GM12801 (cell line): ENCODE measurements around the gene ZNF319.

Source experiments
- TF ChIP-seq, protein P1 (sequence below): IDR thresholded peaks from one replicate; pipeline ENCODE4 v1.5.1; 2011; ENCODE audit warnings: control low read depth; ENCODE audit not compliant: insufficient read length; ENCODE audit errors: extremely low read depth

ZNF319 gene

DNA sequence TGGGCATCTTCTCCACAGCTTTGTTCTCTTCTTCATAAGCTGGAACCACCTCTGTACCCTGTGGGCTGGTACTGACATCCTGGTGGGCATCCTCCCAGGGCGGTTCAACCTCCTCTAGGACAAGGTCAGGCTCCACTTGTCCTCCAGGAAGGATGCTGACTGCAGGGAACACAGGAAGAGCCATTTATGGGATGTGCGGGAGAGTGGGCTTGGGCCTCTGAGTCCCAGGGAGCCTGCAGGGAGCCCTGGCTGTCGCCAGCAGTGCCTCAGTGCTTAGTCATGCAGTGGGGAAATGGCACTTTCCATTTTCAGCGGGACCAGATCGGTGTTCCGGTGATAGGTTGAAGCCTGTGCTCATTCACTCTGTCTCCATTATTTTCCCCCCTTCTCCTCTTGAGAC, 50.1 kb downstream of the ZNF319 start:
- TF ChIP-seq, protein P1, sequence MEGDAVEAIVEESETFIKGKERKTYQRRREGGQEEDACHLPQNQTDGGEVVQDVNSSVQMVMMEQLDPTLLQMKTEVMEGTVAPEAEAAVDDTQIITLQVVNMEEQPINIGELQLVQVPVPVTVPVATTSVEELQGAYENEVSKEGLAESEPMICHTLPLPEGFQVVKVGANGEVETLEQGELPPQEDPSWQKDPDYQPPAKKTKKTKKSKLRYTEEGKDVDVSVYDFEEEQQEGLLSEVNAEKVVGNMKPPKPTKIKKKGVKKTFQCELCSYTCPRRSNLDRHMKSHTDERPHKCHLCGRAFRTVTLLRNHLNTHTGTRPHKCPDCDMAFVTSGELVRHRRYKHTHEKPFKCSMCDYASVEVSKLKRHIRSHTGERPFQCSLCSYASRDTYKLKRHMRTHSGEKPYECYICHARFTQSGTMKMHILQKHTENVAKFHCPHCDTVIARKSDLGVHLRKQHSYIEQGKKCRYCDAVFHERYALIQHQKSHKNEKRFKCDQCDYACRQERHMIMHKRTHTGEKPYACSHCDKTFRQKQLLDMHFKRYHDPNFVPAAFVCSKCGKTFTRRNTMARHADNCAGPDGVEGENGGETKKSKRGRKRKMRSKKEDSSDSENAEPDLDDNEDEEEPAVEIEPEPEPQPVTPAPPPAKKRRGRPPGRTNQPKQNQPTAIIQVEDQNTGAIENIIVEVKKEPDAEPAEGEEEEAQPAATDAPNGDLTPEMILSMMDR = no peak

DNA sequence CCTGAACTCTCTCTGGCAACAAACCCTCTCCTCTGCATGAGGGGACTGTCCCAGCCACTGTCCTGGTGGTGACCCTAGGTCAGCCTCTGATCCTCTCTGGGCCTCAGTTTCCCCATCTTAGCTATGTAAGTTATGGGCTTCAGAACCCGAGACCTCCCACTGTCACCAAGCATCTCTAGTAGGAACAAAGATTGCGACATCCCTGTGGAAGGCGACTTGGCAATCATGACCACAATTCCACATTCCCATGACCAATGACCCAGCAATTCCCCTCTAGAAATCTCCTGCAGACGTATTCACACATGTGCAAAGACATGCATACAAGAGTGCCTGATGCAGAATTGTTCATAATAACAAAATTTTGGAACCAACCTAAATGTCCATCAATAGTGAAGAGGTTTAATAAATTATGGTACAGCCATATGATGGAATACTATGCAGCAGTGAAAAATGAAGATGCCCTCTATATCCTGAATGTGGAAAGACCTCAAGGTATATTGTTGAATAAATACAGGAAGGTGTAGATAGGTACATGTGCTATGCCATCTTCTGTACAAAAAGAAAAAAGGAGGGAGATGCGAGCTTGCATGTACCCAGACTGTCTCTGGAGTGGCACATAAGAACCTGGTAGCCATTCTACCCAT, 50.8 kb downstream of the ZNF319 start:
- TF ChIP-seq, protein P1 = no peak

DNA sequence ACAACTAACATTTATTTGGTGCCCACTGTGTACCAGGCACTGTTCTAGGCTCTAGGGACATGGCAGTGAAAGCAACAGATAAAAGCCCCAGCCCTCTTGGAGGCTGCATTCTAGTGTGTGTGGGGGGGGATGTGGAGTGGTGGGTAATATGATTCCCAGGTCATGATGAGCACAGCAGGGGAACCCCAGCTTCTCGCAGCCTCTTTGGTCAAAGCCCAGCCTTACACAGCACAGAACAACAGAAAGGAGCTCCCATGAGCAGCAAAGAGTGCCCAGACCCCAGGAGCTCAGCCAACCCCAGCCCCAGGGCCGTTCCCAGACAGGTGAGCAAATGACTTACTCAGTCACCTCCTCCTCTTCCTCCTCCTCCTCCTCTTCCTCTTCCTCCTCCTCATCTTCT, 51.5 kb downstream of the ZNF319 start:
- TF ChIP-seq, protein P1 = no peak

DNA sequence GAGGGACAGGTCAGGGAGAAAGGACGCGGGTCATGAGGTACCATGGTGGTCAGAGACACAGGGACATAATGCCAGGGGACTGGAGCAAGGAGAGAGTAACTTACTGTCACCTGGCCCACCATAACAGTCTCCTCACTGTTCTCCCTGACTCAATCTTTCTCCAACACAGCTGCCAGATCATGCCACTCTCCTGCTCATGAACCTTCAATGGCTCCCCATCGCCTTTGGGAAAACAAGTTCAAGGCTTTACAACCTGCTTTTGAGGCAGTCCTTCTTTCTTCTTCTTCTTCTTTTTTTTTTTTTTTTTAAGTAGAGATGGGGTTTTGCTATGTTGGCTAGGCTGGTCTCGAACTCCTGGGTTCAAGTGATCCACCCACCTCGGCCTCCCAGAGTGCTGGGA, 52.4 kb downstream of the ZNF319 start:
- TF ChIP-seq, protein P1 = no peak

DNA sequence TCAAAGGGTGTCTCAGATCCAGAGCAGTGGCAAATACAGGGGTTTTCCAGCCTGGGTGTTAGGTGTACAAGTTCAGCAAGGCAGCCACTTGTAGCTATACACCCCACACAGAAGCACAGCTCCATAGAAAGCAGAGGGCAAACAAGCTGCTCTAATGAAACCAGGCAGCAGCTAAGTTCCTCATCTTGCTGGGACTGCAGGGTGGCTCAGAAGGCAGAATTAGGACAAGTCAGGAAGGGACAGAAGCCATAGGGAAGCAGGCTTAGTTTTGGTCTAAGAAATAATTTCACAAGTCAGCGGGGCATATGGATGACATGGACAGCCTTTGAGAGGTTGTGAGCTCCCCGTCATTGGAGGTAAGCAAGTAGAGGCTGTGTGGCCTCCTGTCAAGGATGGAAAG, 53.2 kb downstream of the ZNF319 start:
- TF ChIP-seq, protein P1 = no peak

DNA sequence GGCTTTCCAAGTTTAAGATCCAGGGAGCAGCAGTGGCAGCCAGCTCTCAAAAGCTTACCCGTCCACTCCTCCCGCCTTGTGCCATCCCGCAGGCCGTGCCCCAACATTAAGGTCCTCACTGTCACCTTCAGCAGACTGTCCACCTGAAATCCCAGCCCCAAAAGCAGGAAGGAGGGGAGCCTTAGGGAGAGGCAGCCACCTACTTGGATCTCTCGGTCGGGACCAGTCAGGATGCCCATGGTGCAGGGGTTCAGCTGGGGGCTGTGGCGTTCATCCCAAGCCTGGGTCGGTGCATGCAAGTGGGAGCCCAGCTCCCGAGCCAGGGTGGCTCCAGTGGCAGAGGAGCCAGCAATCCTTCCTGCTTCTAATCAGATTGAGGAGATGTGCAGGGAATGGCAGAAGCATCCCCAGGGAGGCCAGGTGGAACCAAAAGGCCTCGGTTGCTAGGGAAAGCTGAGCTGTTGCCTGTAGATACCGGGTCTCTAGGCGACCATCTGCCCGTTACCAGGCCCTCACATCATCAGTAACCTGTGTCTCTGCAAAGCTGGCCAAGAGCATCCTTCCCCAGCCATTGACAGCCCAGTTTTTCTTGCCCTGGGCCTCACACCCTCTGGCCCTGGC, 54.2 kb downstream of the ZNF319 start:
- TF ChIP-seq, protein P1 = no peak

DNA sequence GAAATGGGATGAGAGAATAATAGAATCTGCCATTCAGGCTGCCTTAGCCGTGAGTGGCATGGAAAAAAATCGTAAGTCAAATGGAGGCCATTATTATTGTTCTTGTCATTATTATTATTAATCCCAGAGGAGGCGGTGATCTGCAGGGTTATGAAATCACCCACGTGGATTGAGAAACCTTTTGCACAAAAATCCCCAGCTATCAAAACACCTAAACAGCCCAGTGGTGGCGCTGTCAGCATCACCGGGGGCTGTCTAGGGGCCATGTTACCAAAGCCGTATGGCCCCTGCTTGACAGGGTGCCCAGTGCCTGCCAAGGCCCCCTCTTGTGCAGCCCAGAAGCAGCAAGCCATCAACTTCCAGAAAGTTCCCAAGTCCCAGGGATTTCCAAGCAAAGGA, 54.7 kb downstream of the ZNF319 start:
- TF ChIP-seq, protein P1 = no peak
